HG02798 (cell line): ENCODE measurements around the gene IL18R1.
"Not testable (repeated sequence)": the region's sequence is repeated elsewhere in the genome, so short reads cannot be mapped to it uniquely, and the experiment has no call there.

ENCODE experiments used
- ATAC-seq: cut with Tn5 transposase; IDR thresholded peaks from one replicate; pipeline ENCODE4 v1.9.1; 2021; ENCODE audit warnings: mild to moderate bottlenecking; ENCODE audit not compliant: unreplicated experiment, poor library complexity

Gene IL18R1

GRCh38 chr2:102355526-102356380, at the start of gene IL18R1:
Gene IL18R1 (plus strand): TSS chr2:102355796. CDS start chr2:102362661, 6,865 bp downstream.
- peak; percentile 96 for ATAC-seq

GRCh38 chr2:102306125-102306524, 49.5 kb upstream of the IL18R1 start:
- no peak for ATAC-seq

DNA sequence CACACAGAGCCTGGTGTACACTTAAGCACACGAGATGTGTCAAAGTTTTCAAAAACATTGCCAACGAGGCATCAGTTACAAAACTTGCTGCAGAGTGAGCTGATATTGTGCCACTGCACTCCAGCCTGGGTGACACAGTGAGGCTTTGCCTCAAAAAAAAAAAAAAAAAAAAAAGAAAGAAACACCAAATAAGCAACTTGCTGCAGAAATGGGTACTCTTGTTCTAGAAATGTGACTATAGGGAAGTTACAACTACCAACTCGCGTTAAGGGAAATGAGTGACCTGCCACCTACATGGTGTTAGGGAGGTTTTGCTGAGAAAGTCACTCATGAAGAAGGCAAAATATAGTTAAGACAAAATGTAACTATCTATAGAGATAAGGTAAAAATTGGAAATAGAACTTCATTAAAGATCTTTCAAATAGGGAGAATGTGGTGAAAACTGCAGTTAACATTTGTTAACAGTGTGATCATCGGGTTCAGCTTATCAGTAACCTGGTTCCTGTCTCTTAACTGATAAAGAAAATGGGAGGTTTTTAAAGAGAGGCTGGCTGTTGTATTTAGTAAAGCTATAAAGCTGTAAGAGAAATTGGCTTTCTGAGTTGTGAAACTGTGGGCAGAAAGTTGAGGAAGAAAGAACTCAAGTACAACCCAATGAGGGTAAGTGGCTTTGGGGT, 44.5 kb upstream of the IL18R1 start, which contains the start of gene IL1RL1:
IL1RL1 (plus strand) TSS at position 600 of the 677 bp plus-strand sequence. CDS start 26,702 bp downstream, outside the sequence.
- ATAC-seq, result no peak

- ATAC-seq, result no peak
These were observed 42.6 kb upstream of the IL18R1 start for GRCh38 chr2:102313025-102313424.

- ATAC-seq, result no peak
These were observed 42.1 kb upstream of the IL18R1 start for GRCh38 chr2:102313471-102313870.

DNA sequence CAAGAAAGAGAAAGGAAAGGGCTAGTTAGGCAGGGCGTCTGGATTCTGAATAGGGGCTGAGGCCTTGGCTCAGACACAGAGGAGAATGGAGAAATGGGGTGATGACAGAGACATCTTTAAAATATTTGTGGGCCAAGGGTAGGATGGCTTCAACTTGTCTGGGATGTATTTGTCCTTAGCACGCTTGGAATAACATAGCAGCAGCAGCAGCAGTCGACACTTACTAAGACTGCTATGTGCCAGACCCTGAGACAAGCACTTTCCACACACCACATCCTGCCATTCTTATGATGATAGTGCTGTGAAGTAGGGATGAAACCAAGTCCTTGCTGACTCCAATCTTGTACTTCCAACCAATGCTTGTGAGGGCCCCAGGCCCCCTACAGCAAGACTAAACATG, 41.6 kb upstream of the IL18R1 start:
- ATAC-seq, result no peak

DNA sequence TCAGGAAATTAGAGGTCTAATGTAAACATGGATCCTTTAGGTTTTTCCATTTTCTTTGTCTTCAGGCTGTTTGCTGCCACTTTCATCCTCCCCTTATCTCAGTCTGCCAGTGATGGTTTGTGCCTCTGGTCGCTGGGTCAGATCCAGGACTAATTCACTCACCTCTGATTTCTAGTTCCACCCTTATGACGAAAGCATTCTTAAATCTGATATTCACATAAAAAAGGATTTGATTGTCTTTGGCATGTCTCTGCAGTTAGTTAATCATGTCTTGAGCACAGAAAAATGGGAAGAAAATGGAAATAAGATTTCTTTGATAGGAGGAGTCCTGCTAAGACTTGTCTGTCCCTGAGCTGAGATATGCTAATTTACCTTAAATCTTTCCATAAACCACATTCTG, 39.7 kb upstream of the IL18R1 start:
- ATAC-seq, result no peak

- no peak for ATAC-seq
These were observed 37.9 kb upstream of the IL18R1 start for GRCh38 chr2:102317715-102318114.

GRCh38 chr2:102318437-102318836, 37.2 kb upstream of the IL18R1 start:
- ATAC-seq, result no peak

- no peak for ATAC-seq
These were observed 33.5 kb upstream of the IL18R1 start for GRCh38 chr2:102321941-102322719.

DNA sequence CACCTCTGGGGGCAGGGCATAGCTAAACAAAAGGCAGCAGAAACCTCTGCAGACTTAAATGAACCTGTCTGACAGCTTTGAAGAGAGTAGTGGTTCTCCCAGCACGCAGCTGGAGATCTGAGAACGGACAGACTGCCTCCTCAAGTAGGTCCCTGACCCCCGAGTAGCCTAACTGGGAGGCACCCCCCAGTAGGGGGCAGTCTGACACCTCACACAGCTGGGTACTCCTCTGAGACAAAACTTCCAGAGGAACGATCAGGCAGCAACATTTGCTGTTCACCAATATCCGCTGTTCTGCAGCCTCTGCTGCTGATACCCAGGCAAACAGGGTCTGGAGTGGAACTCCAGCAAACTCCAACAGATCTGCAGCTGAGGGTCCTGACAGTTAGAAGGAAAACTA, 30.7 kb upstream of the IL18R1 start:
- ATAC-seq, result not testable (repeated sequence)

- no peak for ATAC-seq
These were observed 24.1 kb upstream of the IL18R1 start for GRCh38 chr2:102331311-102331980.

- ATAC-seq, result no peak
These were observed 21.1 kb upstream of the IL18R1 start for GRCh38 chr2:102334486-102334885.

- ATAC-seq, result no peak
These were observed 19.7 kb upstream of the IL18R1 start for GRCh38 chr2:102335871-102336366.

GRCh38 chr2:102336502-102336945, 19.1 kb upstream of the IL18R1 start:
- ATAC-seq, result no peak

DNA sequence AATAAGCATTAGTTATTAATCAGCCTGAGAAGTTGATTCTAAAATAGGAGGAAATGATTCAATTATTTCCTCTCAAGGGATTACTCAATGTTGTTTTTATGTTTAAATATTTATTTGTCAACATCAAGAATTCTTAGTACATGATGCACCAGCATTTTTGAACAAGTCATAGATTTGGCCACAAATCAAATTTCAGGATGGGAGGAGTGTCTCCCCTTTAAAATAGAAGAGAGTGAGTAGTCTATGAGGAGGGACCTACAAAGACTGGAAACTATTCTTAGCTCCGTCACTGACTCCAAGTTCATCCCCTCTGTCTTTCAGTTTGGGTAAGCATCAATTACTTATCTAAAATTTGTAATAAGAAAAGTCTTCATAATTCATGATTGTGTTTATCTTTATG, 18.6 kb upstream of the IL18R1 start:
- ATAC-seq, result no peak

- no peak for ATAC-seq
These were observed 17.9 kb upstream of the IL18R1 start for GRCh38 chr2:102337481-102338386.

DNA sequence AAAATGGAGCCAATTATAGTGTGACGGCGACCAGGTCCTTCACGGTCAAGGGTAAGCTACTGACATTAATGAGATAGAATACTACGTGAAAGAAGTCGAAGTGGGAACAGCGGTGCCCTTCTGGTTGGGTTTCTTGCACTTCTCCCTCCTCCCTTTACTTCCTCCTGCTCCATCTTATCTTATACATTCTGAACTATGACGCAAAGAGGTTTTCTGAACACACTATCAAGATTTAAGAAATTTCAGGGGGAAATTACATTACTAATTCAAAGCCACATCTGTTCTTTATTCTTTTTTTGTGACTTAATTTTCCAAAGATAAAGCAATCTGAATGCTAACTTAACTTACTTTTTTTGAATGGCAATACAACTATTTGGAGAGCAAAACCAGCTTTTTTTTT, 14.8 kb upstream of the IL18R1 start:
- ATAC-seq, result no peak

DNA sequence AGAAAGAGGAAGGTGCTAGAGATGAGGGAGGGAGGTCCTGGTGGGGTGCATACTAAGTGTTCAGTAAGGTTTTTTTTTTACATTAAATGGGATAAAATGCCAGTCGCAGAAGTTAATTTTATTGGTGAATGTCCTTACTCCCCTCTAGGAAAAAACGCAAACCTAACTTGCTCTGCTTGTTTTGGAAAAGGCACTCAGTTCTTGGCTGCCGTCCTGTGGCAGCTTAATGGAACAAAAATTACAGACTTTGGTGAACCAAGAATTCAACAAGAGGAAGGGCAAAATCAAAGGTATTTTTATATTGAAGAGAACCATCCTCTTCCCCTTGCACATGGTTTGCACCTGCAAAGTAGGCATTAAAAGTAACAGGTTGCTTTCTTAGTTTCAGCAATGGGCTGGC, 12.7 kb upstream of the IL18R1 start:
- ATAC-seq, result no peak
